ENCODE measurements around the gene TIMM44.
"Not testable (repeated sequence)": the region's sequence is repeated elsewhere in the genome, so short reads cannot be mapped to it uniquely, and the experiment has no call there.

The TIMM44 gene

DNA sequence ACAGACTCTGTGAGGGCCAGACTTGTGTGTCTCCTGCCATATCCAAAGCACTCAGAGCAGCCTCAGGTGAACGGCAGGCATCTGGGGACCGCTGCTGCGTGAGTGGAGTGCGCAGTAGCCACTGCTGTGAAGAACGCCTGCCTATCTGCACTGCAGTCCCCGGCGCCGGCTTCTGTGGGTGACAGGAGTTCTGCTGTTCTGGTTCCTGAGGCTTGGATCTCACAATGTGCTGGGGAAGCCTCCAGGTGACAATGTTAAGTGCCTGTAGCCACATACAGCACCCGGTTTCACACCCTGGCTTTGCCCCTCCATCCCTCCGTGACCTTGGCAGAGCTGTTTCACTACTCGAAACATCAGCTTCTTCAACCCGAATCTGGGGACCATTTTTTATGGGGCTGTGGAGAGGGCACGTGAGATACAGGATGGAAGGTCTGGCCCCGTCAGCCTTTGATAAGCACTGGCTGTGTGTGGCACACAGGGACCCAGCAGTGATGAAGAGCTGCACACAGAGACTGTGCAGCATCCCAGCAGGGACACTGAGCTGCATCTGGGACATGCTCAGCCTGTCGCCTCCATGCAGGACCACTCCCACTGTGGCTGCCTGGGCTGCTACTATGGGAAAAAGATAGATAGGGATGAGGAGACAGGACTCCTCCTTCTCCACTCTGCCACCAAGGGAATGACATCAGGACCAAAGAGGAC is 33.7 kb upstream of the TIMM44 start:
- DNase-seq (ENCODE audit: low read depth, low spot score): no peak

DNA sequence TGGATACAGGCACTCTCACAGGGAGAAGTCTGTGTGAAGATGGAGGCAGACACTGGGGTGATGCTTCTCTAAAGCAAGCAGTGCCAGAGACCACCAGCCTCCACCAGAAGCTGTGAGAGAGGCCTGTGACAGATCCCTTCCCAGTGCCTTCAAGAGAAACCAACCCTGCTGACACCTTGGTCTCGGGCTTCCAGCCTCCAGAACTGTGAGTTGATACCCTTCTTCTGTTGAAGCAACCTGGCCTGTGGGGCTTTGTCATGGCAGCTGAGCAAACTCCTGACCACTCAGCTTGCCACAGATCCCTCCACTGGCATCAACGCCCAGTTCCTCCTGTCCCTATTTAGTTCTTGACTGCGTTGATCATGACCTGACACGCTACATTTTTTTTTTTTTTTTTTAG is 33.0 kb upstream of the TIMM44 start:
- no peak for DNase-seq (ENCODE audit: low read depth, low spot score)

DNA sequence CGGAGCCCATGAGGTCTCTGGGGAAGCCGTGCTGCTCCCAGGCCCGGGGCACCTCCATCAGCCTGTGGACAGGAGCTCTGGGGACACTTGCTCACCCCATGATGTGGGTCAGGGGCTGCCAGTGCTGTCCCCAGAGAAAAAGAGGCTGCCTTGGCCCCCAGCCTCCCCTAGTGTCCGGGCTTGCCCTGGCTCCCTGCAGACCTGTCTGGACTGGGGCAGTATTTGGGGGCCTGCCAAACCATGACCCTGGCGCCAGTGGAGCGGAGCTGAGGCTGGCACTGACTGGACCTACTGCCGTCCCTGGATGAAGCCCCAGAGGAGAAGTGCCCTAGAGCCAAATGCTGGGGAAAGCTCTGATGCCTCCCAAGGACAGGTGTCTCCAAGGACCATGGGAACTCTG is 31.6 kb upstream of the TIMM44 start:
- DNase-seq (ENCODE audit: low read depth, low spot score): no peak

GRCh38 chr19:7973883-7974282 is 30.4 kb upstream of the TIMM44 start:
- no peak for DNase-seq (ENCODE audit: low read depth, low spot score)

DNA sequence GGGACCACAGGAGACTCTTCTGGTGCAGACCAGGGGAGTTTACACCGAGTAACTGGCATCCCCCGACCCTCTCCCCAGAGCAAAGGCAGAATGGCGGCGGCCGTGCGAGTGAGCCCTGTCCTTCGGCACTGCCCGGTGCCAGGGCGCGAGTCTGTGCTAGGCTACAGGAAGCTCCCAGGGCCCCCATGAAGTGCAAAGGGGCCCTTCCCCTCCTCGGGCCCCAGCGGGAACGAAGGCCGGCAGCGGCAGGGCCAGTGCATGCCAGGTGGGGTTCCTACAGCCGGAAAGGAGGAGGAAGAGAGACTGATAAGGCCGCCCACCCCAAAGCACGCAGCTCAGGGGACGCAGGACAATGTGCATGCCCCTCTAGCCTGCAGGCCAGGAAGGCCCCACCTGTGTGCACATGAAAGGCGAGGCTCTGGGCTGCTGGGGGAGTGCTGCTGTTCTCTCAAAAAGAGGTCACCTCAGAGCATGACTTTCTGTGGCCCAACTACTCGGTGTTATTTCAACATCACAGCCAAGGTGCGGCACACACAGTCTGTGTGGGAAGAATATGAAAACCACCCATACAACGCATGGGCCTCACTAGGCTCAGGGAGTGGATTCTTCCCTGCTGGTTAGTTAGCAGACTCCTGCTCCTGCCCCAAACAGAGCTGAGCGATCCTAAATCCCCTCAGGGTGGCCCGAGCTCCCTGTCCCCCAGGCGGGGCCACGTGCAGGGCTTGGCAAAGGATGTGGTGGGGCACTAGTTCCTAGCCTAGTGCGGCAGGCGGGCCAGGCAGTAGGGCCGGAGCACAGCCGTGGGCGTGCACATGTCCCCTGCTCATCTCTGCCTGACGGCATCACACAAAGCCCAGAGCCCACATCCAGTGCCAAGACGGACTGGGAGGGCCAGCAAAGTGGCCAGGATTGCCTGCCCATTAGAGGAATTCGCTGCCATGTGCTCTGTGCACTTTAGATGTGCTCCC is 28.4 kb upstream of the TIMM44 start:
- no peak for DNase-seq (ENCODE audit: low read depth, low spot score)

DNA sequence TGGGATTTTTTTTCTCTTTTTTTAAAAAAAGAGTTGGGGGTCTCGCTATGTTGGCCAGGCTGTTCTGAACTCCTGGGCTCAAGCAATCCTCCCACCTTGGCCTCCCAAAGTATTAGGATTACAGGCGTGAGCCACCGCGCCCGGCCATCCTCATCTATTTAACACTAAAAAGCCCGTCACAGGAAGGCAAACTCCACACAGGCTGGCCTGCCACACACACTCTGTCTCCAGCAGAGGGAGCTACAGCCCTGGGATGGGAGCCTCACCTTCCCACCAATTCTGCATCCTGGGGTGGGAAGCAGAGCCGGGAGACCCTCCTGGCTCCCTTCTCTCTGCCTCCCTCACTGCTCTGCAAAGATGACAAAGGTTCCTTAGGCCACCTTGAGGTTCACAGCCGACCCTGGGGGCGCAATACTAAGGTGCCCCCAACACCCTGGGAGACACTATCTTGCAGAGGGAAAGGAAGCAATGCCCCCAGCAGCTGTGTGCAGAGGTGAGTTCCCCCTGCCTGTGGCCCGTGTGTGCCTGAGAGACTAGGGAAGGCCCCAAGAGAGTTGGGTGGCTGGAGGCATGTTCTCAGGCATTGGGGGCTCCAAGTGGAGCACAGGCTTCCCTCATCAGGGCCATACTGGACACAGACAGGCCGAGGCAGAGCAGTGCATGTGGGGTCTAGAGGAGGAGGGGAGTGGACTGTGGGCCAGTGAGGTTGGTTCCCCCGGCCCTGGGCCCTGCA is 27.4 kb upstream of the TIMM44 start:
- DNase-seq (ENCODE audit: low read depth, low spot score): no peak

GRCh38 chr19:7969555-7969939 is 26.1 kb upstream of the TIMM44 start:
- DNase-seq (ENCODE audit: low read depth, low spot score): no peak

DNA sequence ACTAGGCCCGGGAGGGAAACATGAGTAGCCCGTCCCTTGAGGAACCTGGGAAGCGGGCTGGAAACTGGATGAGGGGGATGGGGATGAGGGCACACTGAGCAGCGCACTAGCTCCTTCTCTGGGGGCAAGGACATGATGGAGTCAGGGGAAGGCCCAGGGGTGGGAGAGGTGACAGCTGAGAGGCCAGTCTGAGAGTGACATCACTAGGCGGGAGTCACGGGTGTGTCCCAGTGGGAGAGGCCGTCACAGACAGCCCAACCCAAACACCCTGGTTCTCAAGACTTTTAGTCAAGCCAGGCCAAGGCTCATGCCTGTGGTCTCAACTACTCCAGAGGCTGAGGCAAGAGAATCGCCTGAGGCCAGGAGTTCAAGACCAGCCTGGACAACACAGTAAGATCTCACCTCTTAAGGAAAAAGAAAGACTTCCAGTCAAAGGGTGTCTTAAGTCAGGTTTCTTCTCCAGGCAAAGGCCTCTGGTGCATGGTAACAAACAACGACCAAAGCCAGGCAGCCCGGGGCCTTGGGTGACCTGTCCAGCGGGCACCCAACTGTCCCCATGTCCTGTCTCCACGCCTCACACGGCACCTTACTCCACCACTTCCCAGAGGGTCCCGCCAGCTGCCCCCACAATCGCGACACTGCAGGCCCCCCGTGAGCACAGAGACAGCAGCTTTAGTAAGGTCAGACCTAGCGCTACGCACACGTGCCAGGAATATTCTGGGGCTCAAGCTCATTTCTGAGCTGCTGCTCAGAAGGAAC is 25.5 kb upstream of the TIMM44 start:
- DNase-seq (ENCODE audit: low read depth, low spot score): no peak

DNA sequence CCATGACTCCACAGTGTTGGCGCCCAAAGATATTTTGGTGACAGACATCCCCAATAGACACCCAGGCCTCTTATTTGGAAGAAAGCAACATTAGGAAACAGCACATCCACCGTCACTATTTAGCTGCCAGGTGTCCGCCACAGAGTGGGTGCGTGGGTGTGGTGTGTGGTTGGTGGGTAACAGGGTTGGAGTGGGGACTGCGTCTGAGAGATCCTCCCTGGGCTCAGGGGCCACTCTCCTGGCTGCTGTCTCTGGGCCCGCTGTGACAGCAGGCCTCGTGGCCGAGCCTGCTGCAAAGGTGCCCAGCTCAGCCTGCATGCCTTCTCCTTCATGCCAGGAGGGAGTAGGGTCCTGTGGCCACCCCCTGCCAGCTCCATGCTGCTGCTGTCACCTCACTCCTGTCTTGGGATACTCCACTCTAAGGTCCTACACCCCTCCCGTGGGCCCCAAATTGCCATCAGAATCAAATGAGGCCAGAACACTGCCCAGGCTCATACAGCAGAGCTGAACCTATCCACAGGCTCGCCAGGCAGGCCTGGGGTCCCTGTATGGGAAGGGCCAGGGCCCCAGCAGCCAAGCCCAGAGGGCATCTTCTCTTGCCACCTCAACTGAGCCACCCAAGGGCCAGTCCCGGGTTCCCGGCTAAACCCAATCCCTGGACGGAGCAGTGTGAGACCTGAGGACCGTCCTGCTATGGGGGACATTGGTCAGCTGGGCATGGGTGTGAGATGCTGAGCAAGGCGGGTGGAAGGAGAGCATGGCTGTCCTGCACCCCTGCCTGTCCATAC is 24.7 kb upstream of the TIMM44 start:
- DNase-seq (ENCODE audit: low read depth, low spot score): no peak

DNA sequence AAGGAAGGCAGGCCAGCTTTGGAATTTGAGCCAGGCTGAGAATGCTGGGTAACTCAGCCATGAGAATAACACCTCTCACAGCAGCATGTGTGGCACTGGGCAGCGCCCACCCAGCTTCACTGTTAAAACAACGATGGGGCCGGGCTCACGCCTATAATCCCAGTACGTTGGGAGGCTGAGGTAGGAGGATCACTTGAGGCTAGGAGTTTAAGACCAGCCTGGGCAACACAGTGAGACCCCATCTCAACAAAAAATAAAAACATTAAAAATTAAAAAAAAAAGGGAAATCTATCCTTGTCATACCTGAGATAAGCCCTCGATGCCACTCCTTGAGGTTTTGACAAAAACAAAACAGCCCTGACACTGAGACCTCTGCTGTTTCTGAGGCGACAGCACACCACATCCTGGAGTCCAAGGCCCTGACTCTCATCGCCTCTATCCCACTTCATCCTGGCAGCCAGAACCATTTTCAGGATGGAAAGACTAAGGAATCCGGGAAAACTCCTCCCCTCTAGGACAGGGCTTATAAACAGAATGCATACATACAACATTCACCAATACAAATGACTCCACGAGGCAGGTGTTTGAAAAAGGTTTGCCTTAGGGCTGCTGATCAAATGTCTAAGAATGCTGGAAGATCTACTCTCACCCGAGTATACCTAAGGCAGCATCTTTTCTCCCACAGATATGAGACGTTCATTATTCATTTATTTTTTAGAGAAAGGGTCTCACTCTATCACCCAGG is 22.6 kb upstream of the TIMM44 start:
- no peak for DNase-seq (ENCODE audit: low read depth, low spot score)

- no peak for DNase-seq (ENCODE audit: low read depth, low spot score)
These were observed 21.9 kb upstream of the TIMM44 start for GRCh38 chr19:7965259-7965841.

DNA sequence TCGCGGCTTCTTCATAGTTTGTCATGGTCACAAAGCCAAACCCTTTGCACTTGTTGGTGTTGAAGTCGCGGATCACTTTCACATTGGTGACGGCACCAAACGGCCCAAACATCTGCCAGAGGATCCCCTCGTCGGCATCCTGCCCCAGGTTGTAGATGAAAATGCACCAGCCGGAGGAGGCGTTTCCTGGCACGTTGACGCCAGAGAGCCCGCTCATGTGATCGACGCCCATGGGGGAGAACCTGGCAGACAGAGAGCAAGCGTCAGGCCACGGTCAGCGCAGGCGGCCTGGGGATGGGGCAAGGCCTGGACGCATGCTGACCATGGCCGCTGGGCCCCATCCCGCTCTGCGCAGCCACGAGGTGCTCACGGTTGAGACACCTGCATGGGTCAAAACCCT is 20.1 kb upstream of the TIMM44 start:
- DNase-seq (ENCODE audit: low read depth, low spot score): no peak

GRCh38 chr19:7962644-7963268 is 19.3 kb upstream of the TIMM44 start:
- DNase-seq (ENCODE audit: low read depth, low spot score): no peak

DNA sequence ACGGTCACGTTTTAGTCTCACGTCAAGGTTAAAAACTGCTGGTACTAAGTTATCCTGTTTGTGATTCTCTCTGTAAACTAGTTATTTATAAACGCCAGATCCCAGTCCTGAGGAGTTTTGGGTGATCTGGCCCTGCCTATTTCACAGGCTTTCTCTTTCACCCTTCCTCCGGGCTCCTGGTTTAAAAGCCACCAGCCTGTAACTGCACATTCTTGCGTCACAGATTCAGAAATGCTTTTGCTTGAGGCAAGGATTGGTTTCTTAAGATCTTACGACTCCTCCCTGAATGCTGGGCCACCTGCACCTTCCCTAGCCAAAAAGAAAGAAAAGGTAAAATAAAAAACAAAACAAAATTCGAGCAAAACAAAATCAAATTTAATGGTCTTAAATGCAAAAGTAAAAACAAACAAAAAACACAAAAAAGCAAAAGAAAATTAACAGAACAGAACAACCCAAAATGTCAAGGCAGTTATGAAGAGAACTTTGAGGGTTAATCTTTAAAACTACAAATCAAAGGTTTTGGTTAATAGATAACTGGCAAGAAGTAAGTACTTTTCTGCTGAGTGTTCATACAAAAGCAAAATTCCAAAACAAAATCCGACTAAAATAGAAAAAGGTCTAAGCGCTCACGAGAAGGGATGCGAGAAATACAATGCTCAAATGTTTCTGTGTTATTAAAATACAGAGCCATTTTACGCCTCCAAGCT is 18.6 kb upstream of the TIMM44 start:
- no peak for DNase-seq (ENCODE audit: low read depth, low spot score)

GRCh38 chr19:7961082-7961481 is 17.6 kb upstream of the TIMM44 start:
- DNase-seq (ENCODE audit: low read depth, low spot score): not testable (repeated sequence)

GRCh38 chr19:7959211-7959610 is 15.7 kb upstream of the TIMM44 start:
- DNase-seq (ENCODE audit: low read depth, low spot score): no peak

GRCh38 chr19:7955696-7956095 is 12.2 kb upstream of the TIMM44 start:
- no peak for DNase-seq (ENCODE audit: low read depth, low spot score)

DNA sequence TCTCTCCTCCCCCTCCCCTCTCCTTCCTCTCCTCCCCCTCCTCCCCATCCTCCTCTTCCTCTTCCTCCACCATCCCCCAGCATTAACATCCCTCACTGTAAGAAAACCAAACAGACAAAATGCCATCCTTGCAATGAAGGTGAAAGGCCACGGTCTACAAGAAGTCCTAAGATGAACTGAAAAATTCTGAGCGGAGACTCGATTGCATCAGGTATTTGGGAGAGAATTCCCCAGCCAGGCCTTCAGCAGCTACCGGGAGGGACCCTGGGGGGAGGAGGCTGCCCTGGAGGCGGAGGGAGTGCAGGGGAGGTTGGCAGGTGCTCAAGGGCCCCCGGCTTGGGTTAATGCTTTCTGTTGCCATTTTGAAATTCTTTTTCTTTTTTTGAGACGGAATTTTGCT is 10.1 kb upstream of the TIMM44 start:
- DNase-seq (ENCODE audit: low read depth, low spot score): no peak

GRCh38 chr19:7953060-7953459 is 9.6 kb upstream of the TIMM44 start:
- no peak for DNase-seq (ENCODE audit: low read depth, low spot score)

Data from activated naive CD8-positive, alpha-beta T cell treated with anti-CD3 and anti-CD28 coated beads, Interleukin-2, amount 50 U/mL, for 16 hours (primary cell).